Mesodermal cell (in vitro differentiated cells): ENCODE results near the gene FAM222B.

ENCODE experiments used
- H3K27ac ChIP-seq: 2 replicates; pipeline ENCODE4 v1.7.0; 2013; ENCODE audit warnings: mild to moderate bottlenecking, low read depth, low read length, moderate library complexity; ENCODE audit not compliant: severe bottlenecking
- H3K36me3 ChIP-seq: 2 replicates; pipeline ENCODE4 v1.7.1; 2013; ENCODE audit warnings: mild to moderate bottlenecking, low read length, moderate library complexity; ENCODE audit not compliant: control insufficient read depth, insufficient read depth
- H3K4me1 ChIP-seq: one replicate; pipeline ENCODE4 v1.7.1; 2013; ENCODE audit warnings: mild to moderate bottlenecking, low read length; ENCODE audit not compliant: insufficient read depth, control insufficient read depth, poor library complexity, severe bottlenecking
- H3K4me3 ChIP-seq: 2 replicates; pipeline ENCODE4 v1.7.0; 2013; ENCODE audit warnings: low read length, control low read depth, mild to moderate bottlenecking; ENCODE audit not compliant: insufficient read depth, poor library complexity, severe bottlenecking; ENCODE audit errors: extremely low read depth
- H3K9me3 ChIP-seq: 2 replicates; pipeline ENCODE4 v1.7.1; 2013; ENCODE audit warnings: mild to moderate bottlenecking, low read length, moderate library complexity; ENCODE audit not compliant: control insufficient read depth
- WGBS, 2 experiments: methylation state at CpG; one replicate each; pipeline ENCODE4 v1.1.5; 2013; ENCODE audit warnings: missing lambda C conversion rate in 2 of 2; ENCODE audit not compliant: insufficient coverage in 2 of 2; 5-methylcytosine and 5-hydroxymethylcytosine counted together

The FAM222B gene

DNA sequence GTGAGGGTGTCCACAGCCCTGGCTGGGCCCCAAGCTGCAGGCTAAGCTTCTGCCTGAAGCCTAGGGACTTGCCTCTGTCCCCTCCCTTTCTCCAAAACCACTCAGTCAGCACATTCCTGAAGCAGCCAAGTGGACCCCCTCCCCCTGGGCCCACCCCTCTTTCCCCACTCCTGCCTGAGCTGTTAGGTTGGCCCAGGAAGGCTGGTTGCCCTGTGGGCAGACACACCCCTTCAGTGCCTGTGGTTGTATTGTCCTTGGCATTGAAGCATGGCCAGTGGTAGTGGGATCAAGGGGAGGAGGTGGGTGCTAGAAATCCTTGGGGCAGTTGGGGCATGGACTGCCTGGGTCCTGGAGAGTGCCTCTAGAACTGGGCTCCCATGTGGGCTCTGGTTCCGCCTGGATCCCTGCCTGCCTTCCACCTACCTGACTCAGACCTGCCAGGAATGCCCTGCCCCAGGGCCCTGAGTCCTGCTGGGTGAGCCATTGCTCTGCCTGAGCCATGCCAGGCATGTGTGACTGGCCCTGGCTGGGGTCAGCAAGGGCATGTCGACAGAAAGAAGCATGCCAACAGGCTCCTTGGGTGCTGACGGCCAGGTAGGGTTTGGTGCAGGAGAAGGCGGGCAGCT lies 96.7 kb downstream of the FAM222B start:
- H3K9me3 ChIP-seq = no peaks in the 10 kb centered on the region
- peaks cover 23% of the 10 kb centered on the region for H3K4me1 ChIP-seq
- peak overlapping the region; percentile 98 for H3K4me3 ChIP-seq
- 64 to 65% methylated on average over 3 to 4 of the region's 4 CpGs for WGBS, 2 experiments
- peak overlapping the region; percentile 100 for H3K27ac ChIP-seq
- peaks cover 58% of the 10 kb centered on the region for H3K36me3 ChIP-seq

GRCh38 chr17:28744972-28745785 lies 97.4 kb downstream of the FAM222B start:
- Histone ChIP-seq H3K36me3 (peaks cover 57% of the 10 kb centered on the region), H3K4me1 (peaks cover 23% of the 10 kb centered on the region), H3K9me3 (no peaks in the 10 kb centered on the region), H3K27ac (peak overlapping the region; percentile 100), H3K4me3 (peak overlapping the region; percentile 98)
- 0 to 2% methylated on average over 17 to 20 of the region's 31 CpGs for WGBS, 2 experiments

GRCh38 chr17:28744104-28744971 lies 98.3 kb downstream of the FAM222B start:
- peak overlapping the region; percentile 98 for H3K4me3 ChIP-seq
- no peaks in the 10 kb centered on the region for H3K9me3 ChIP-seq
- peaks cover 23% of the 10 kb centered on the region for H3K4me1 ChIP-seq
- H3K36me3 ChIP-seq = peaks cover 56% of the 10 kb centered on the region
- peak overlapping the region; percentile 100 for H3K27ac ChIP-seq
- 0 to 1% methylated on average over 41 to 46 of the region's 61 CpGs for WGBS, 2 experiments

DNA sequence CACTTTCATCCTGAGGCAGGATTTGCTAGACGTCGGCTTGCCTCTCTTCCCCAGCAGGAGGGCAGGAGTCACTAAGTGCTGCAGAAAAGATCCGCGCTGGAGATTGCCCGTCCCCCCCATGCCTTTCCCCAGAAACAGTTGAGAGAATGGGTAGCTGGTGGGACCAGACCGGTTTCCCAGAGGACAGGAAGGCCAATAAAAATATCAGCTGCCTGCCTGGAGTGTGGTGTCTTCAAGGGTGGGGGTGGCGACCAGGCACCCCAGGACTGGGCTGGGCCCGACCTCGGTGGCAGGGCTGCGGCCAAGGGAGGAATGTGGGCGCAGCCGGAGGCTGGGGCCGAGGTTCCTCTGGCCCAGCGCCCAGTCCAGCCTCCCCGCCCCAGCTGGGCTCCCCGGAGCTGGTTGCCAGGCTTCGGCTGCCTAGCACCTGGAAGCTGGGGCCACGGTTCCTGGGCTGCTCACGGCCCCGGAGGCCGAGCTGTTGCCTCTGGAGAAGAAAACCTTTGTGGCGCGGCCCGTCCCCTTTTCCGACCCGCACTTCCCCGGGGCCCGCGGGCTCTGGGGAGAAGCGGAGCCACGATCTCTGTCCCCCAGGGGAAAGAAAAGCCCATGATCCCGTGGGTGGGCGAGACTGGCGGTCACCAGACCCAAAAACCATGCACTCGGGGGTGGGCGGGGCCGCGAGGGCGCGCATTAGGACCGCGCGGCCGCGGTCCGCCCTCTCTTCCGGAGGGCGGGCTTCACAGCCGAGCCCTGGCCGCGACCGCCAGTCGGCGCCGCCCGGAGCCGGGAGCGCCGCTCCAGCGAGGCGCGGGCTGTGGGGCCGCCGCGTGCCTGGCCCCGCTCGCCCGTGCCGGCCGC lies 99.1 kb downstream of the FAM222B start, which contains the start of gene TRAF4:
Gene TRAF4, plus strand, starts transcription at position 769 of the 861 bp plus-strand sequence. CDS start 102 bp downstream, outside the sequence.
- H3K27ac ChIP-seq = peak within 1 kb of the TSS; percentile 100
- 1% methylated on average over 49 to 69 of the region's 70 CpGs for WGBS, 2 experiments
- H3K4me1 ChIP-seq = peaks cover 23% of the 10 kb centered on the region
- H3K4me3 ChIP-seq = peak within 1 kb of the TSS; percentile 98
- H3K36me3 ChIP-seq = peaks cover 52% of the 10 kb centered on the region
- no peaks in the 10 kb centered on the region for H3K9me3 ChIP-seq

GRCh38 chr17:28741358-28742349 lies 100.9 kb downstream of the FAM222B start:
- no peak overlapping the region for H3K4me3 ChIP-seq
- no peak overlapping the region for H3K27ac ChIP-seq
- no peaks in the 10 kb centered on the region for H3K9me3 ChIP-seq
- peaks cover 38% of the 10 kb centered on the region for H3K36me3 ChIP-seq
- 94 to 95% methylated on average over 7 to 17 of the region's 19 CpGs for WGBS, 2 experiments
- peaks cover 15% of the 10 kb centered on the region for H3K4me1 ChIP-seq

- Histone ChIP-seq H3K36me3 (peaks cover 28% of the 10 kb centered on the region), H3K4me3 (no peak overlapping the region), H3K27ac (no peak overlapping the region), H3K9me3 (no peaks in the 10 kb centered on the region), H3K4me1 (peaks cover 5% of the 10 kb centered on the region)
- WGBS, 2 experiments = 93 to 96% methylated on average over 8 of the region's 10 CpGs
These were observed 101.9 kb downstream of the FAM222B start for GRCh38 chr17:28740406-28741357.

GRCh38 chr17:28738680-28739384 lies 103.8 kb downstream of the FAM222B start:
- H3K4me3 ChIP-seq = no peak overlapping the region
- no peak overlapping the region for H3K27ac ChIP-seq
- 98 to 99% methylated on average over 7 of the region's 10 CpGs for WGBS, 2 experiments
- peaks cover 26% of the 10 kb centered on the region for H3K36me3 ChIP-seq
- peaks cover 3% of the 10 kb centered on the region for H3K4me1 ChIP-seq
- H3K9me3 ChIP-seq = no peaks in the 10 kb centered on the region
